Heart left ventricle (tissue), 13 donors: Measurements from ENCODE around the gene OR52W1.

Experiments
- POLR2A ChIP-seq, 2 donors: fragments of 450-650 bp; IDR thresholded peaks; one replicate each; pipeline ENCODE4 v1.6.1; 2017; ENCODE audit warnings: antibody characterized with exemption in 2 of 2, mild to moderate bottlenecking in 2 of 2, moderate library complexity in 2 of 2
- TF ChIP-seq, protein P1 (sequence below), 12 donors: fragments of 200-600 bp; sonication (generic) in 4 of 12; IDR thresholded peaks; one replicate each; pipeline versions ENCODE4 v1.5.0 to v1.8.0; 2018 to 2022; ENCODE audit warnings: antibody characterized with exemption in 12 of 12, mild to moderate bottlenecking in 5 of 12
- donor health status: ischemic (EF 13 %, LVEDD 7.1; RV severe dilation, severe dysfunction).
- donor health status: DM: no; HTN: yes; CAD: no.
- donor health status: DM: no; HTN: no; CAD: no.
- donor health status: ischemic (EF 25% LVEDD 6.9; RV normal size, moderate dysfunction).
- donor health status: ischemic (EF 25% LVEDD 5.7; RV mildly dilated, moderate dysfunction).
- donor health status: ischemic (EF 35%, LVEDD 5.7; RV mildly dilated, moderate dysfunction).
- donor health status: nonischemic (EF 11% LVEDD 7.7; RV severe dilation, severe dysfunction).
- donor health status: DM: yes; HTN: yes; CAD: no.
- donor health status: PGD.
- donor health status: ischemic (EF 29% LVEDD 5.4; RV normal size, mild dysfunction).
- donor health status: nonischemic (EF 23%, LVEDD 6.1; RV moderate dilation, normal function).

DNA sequence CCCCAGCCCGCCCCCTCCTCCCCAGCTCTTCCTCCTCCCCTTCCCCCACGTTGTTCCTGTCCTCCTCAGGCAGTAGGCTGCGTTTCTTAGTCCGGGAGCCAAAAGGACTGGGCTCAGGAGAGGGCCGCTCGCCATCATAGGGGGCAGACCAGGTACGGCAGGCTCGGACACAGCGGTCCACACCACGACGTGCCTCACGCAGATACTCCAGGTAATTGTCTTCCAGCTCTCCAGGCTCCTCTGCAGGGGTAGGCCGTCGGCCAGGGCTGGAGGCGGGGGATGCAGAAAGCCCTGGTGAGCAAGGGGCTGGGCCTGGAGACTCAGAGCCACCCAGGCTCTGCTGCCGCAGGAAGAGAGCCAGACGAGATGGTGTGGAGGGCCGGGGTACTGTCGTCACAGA lies 18.7 kb downstream of the OR52W1 start:
- TF ChIP-seq, protein P1, sequence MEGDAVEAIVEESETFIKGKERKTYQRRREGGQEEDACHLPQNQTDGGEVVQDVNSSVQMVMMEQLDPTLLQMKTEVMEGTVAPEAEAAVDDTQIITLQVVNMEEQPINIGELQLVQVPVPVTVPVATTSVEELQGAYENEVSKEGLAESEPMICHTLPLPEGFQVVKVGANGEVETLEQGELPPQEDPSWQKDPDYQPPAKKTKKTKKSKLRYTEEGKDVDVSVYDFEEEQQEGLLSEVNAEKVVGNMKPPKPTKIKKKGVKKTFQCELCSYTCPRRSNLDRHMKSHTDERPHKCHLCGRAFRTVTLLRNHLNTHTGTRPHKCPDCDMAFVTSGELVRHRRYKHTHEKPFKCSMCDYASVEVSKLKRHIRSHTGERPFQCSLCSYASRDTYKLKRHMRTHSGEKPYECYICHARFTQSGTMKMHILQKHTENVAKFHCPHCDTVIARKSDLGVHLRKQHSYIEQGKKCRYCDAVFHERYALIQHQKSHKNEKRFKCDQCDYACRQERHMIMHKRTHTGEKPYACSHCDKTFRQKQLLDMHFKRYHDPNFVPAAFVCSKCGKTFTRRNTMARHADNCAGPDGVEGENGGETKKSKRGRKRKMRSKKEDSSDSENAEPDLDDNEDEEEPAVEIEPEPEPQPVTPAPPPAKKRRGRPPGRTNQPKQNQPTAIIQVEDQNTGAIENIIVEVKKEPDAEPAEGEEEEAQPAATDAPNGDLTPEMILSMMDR (IDR thresholded peaks at IDR 0.05): no peak
- TF ChIP-seq POLR2A (IDR thresholded peaks at IDR 0.05): no peak
